Measurements from ENCODE around the gene PDE6G.
A peak's percentile ranks its signal among the peaks of the same experiment; 100 is the strongest.

PDE6G gene

GRCh38 chr17:81644496-81644895 lies 11.8 kb downstream of the PDE6G start:
- 98% methylated on average over 14 of the region's 15 CpGs for WGBS (ENCODE audit: insufficient coverage)
- Histone ChIP-seq H3K27ac (ENCODE audit: insufficient read depth in 1 of 2, low read depth in 1 of 2, low read length in 2 of 2, poor library complexity in 1 of 2, severe bottlenecking in 2 of 2) (no peak overlapping the region), H3K36me3 (ENCODE audit: control insufficient read depth in 4 of 4, insufficient read depth in 4 of 4, low read length in 3 of 4) (peaks cover 0 to 4% (median 0%) of the 10 kb centered on the region in 4 experiments), H3K9me3 (ENCODE audit: control extremely low read depth in 1 of 5, control insufficient read depth in 4 of 5, insufficient read depth in 2 of 5, low read depth in 1 of 5, low read length in 4 of 5) (peaks cover 0 to 13% (median 8%) of the 10 kb centered on the region in 5 experiments), H3K27me3 (replicated peaks in 2 of 5; ENCODE audit: control insufficient read depth in 4 of 5, insufficient read depth in 5 of 5, low read length in 4 of 5) (peaks cover 0 to 28% (median 14%) of the 10 kb centered on the region in 5 experiments), H3K4me3 (ENCODE audit: control insufficient read depth in 1 of 7, extremely low read depth in 1 of 7, insufficient read depth in 4 of 7, low read depth in 2 of 7, low read length in 6 of 7) (no peak overlapping the region), H3K4me1 (ENCODE audit: control extremely low read depth in 1 of 4, control insufficient read depth in 4 of 4, insufficient read depth in 4 of 4, low read length in 3 of 4) (peaks cover 0 to 1% (median 0%) of the 10 kb centered on the region in 4 experiments)
- CTCF ChIA-PET, result no interaction called here
- POLR2A ChIA-PET, result no interaction called here
- no peak for DNase-seq

- Histone ChIP-seq H3K36me3 (ENCODE audit: control insufficient read depth in 4 of 4, insufficient read depth in 4 of 4, low read length in 3 of 4) (no peaks in the 10 kb centered on the region), H3K9me3 (ENCODE audit: control extremely low read depth in 1 of 5, control insufficient read depth in 4 of 5, insufficient read depth in 2 of 5, low read depth in 1 of 5, low read length in 4 of 5) (no peaks in the 10 kb centered on the region), H3K4me3 (ENCODE audit: control insufficient read depth in 1 of 7, extremely low read depth in 1 of 7, insufficient read depth in 4 of 7, low read depth in 2 of 7, low read length in 6 of 7) (no peak overlapping the region), H3K27ac (ENCODE audit: insufficient read depth in 1 of 2, low read depth in 1 of 2, low read length in 2 of 2, poor library complexity in 1 of 2, severe bottlenecking in 2 of 2) (no peak overlapping the region), H3K4me1 (ENCODE audit: control extremely low read depth in 1 of 4, control insufficient read depth in 4 of 4, insufficient read depth in 4 of 4, low read length in 3 of 4) (peaks cover 0 to 5% (median 2%) of the 10 kb centered on the region in 4 experiments), H3K27me3 (replicated peaks in 2 of 5; ENCODE audit: control insufficient read depth in 4 of 5, insufficient read depth in 5 of 5, low read length in 4 of 5) (peaks cover 0 to 4% (median 0%) of the 10 kb centered on the region in 5 experiments)
- 93% methylated on average over 14 of the region's 17 CpGs for WGBS (ENCODE audit: insufficient coverage)
- POLR2A ChIA-PET, result no interaction called here
- CTCF ChIA-PET, result no interaction called here
- no peak for DNase-seq
Measured at GRCh38 chr17:81641825-81642489, 14.4 kb downstream of the PDE6G start.

DNA sequence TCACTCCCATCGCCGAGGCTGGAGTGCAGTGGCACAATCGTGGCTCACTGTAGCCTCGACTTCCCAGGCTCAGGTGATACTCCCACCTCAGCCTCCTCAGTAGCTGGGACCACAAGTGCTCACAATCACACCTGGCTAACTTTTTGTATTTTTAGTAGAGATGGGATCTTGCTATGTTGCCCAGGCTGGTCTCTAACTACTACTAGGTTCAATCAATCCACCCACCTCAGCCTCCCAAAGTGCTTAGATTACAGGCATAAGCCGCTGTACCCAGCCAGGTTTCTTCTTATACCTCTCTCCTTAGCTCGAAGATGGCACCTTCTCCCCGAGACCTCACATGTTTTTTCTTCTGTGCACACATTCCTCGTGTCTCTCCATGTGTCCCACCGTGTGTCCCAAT lies 16.3 kb downstream of the PDE6G start:
- POLR2A ChIA-PET, result interaction anchor here (0.6 kb wide), 1 partner anchor 631 kb away, joined by 4 read pairs; no protein-coding TSS in a partner anchor

GRCh38 chr17:81638683-81639082 lies 17.7 kb downstream of the PDE6G start:
- POLR2A ChIA-PET, result no interaction called here
- Histone ChIP-seq H3K27me3 (replicated peaks in 2 of 5; ENCODE audit: control insufficient read depth in 4 of 5, insufficient read depth in 5 of 5, low read length in 4 of 5) (no peaks in the 10 kb centered on the region), H3K27ac (ENCODE audit: insufficient read depth in 1 of 2, low read depth in 1 of 2, low read length in 2 of 2, poor library complexity in 1 of 2, severe bottlenecking in 2 of 2) (no peak overlapping the region), H3K4me3 (ENCODE audit: control insufficient read depth in 1 of 7, extremely low read depth in 1 of 7, insufficient read depth in 4 of 7, low read depth in 2 of 7, low read length in 6 of 7) (no peak overlapping the region), H3K36me3 (ENCODE audit: control insufficient read depth in 4 of 4, insufficient read depth in 4 of 4, low read length in 3 of 4) (no peaks in the 10 kb centered on the region), H3K9me3 (ENCODE audit: control extremely low read depth in 1 of 5, control insufficient read depth in 4 of 5, insufficient read depth in 2 of 5, low read depth in 1 of 5, low read length in 4 of 5) (no peaks in the 10 kb centered on the region), H3K4me1 (ENCODE audit: control extremely low read depth in 1 of 4, control insufficient read depth in 4 of 4, insufficient read depth in 4 of 4, low read length in 3 of 4) (peaks cover 3 to 17% (median 13%) of the 10 kb centered on the region in 4 experiments)
- CTCF ChIA-PET, result no interaction called here
- 100% methylated on average over 1 of the region's 4 CpGs for WGBS (ENCODE audit: insufficient coverage)
- no peak for DNase-seq

More for the DNA sequence above, 16.3 kb downstream of the PDE6G start:
- H3K4me3 ChIP-seq (ENCODE audit: control insufficient read depth in 1 of 7, extremely low read depth in 1 of 7, insufficient read depth in 4 of 7, low read depth in 2 of 7, low read length in 6 of 7), result no peak overlapping the region
- H3K27ac ChIP-seq (ENCODE audit: insufficient read depth in 1 of 2, low read depth in 1 of 2, low read length in 2 of 2, poor library complexity in 1 of 2, severe bottlenecking in 2 of 2), result no peak overlapping the region
- WGBS (ENCODE audit: insufficient coverage), result 94% methylated on average over 8 of the region's 9 CpGs
- H3K27me3 ChIP-seq (replicated peaks in 2 of 5; ENCODE audit: control insufficient read depth in 4 of 5, insufficient read depth in 5 of 5, low read length in 4 of 5), result no peaks in the 10 kb centered on the region
- CTCF ChIA-PET, result interaction anchor here (0.6 kb wide), 1 partner anchor 46 kb away, joined by 3 read pairs; no protein-coding TSS in a partner anchor
- peaks cover 3 to 17% (median 13%) of the 10 kb centered on the region in 4 experiments for H3K4me1 ChIP-seq (ENCODE audit: control extremely low read depth in 1 of 4, control insufficient read depth in 4 of 4, insufficient read depth in 4 of 4, low read length in 3 of 4)
- DNase-seq, result no peak
- H3K9me3 ChIP-seq (ENCODE audit: control extremely low read depth in 1 of 5, control insufficient read depth in 4 of 5, insufficient read depth in 2 of 5, low read depth in 1 of 5, low read length in 4 of 5), result no peaks in the 10 kb centered on the region
- no peaks in the 10 kb centered on the region for H3K36me3 ChIP-seq (ENCODE audit: control insufficient read depth in 4 of 4, insufficient read depth in 4 of 4, low read length in 3 of 4)

DNA sequence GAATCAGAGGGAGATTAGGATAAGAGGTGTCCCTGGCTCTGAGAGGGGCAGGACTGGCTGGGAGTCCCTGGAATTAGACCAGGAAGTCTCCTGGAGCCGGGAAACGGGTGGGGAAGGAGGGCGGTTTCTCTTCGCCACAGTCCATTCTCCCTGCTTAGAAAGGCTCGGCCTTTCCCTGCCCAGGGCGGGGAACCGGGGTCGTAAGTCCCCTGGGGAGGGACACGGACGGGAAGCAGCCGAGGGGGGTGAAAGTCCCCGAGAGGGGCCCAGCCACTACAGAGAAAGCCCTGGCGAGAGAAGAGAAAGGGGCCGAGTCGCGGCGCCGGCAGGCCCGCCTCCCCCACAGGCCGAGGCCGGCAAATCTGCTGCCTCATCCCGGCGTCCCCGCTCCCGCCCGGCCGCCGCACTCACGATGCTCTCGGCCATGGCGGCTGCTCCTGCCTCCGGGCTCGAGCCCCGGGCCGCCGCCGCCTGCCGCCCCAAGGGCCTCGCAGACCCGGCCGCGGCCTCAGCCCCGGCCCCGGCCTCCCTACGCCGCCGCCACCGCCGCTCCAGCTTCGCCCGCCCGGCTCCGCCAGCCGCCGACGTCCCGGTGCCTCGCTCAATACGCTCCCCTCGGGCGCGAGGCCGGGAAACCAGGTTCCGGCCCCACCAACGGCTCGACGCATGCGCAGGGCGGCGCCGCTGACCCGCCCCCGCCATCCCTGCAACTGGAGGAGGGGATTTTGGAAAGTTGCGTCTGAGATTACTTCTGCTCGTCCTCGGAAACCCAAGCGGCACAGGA lies 19.6 kb downstream of the PDE6G start, which contains the start of the genes NPLOC4 and TSPAN10:
TSS of gene NPLOC4 (minus strand) at position 608 of the 784 bp plus-strand sequence. CDS start at position 426, 182 bp downstream.
TSS of gene TSPAN10 (plus strand) at position 692 of the 784 bp plus-strand sequence. CDS start 5,217 bp downstream, outside the sequence.
- under 1% methylated on average over 59 of the region's 77 CpGs for WGBS (ENCODE audit: insufficient coverage)
- POLR2A ChIA-PET, result interaction anchor here (1.0 to 1.4 kb wide), 3 partner anchors 16 to 47 kb away, joined by 3 to 4 read pairs (median 3); partner anchors contain the start of genes ARL16, HGS and OXLD1

DNA sequence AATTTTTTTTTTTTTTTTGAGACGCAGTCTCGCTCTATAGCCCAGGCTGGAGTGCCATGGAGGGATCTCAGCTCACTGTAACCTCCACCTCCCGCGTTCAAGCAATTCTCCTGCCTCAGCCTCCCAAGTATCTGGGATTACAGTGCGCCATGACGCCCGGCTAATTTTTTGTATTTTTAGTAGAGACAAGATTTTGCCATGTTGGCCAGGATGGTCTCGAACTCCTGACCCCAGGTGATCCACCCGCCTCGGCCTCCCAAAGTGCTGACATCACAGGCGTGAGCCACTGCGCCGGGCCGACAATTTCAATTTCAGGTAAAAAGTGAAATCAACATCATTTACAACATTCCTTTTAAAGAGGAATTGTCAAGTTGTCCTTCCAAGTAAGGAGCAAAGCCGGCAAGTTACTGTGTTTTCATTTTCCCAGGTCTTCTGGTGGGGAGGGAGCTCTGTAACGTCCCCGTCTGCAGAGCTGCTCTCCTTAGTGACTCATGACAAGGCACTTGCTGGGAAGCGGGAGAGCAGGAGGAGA lies 20.3 kb downstream of the PDE6G start:
- Histone ChIP-seq H3K27ac (ENCODE audit: insufficient read depth in 1 of 2, low read depth in 1 of 2, low read length in 2 of 2, poor library complexity in 1 of 2, severe bottlenecking in 2 of 2) (peak overlapping the region; percentile 90 to 96), H3K4me1 (ENCODE audit: control extremely low read depth in 1 of 4, control insufficient read depth in 4 of 4, insufficient read depth in 4 of 4, low read length in 3 of 4) (peaks cover 3 to 17% (median 13%) of the 10 kb centered on the region in 4 experiments), H3K27me3 (replicated peaks in 2 of 5; ENCODE audit: control insufficient read depth in 4 of 5, insufficient read depth in 5 of 5, low read length in 4 of 5) (no peaks in the 10 kb centered on the region), H3K4me3 (ENCODE audit: control insufficient read depth in 1 of 7, extremely low read depth in 1 of 7, insufficient read depth in 4 of 7, low read depth in 2 of 7, low read length in 6 of 7) (peak overlapping the region; percentile 82 to 98 (median 91)), H3K9me3 (ENCODE audit: control extremely low read depth in 1 of 5, control insufficient read depth in 4 of 5, insufficient read depth in 2 of 5, low read depth in 1 of 5, low read length in 4 of 5) (no peaks in the 10 kb centered on the region), H3K36me3 (ENCODE audit: control insufficient read depth in 4 of 4, insufficient read depth in 4 of 4, low read length in 3 of 4) (peaks cover 0 to 6% (median 4%) of the 10 kb centered on the region in 4 experiments)
- POLR2A ChIA-PET, result interaction anchor here (0.6 to 1.4 kb wide), 3 partner anchors 30 to 365 kb away, joined by 3 to 4 read pairs (median 3); partner anchors contain the start of genes ARL16, HGS and OXLD1
- CTCF ChIA-PET, result interaction anchor here (1.3 to 1.5 kb wide), 2 partner anchors 17 to 21 kb away, joined by 3 read pairs; no protein-coding TSS in a partner anchor
- 47% methylated on average over 13 of the region's 18 CpGs for whole genome bisulfite sequencing (ENCODE audit: insufficient coverage)
- no peak for DNase-seq

More for the DNA sequence above, 19.6 kb downstream of the PDE6G start, which contains the start of the genes NPLOC4 and TSPAN10:
- no peaks in the 10 kb centered on the region for H3K27me3 ChIP-seq (replicated peaks in 2 of 5; ENCODE audit: control insufficient read depth in 4 of 5, insufficient read depth in 5 of 5, low read length in 4 of 5)
- DNase-seq, result peak; percentile 77 to 83 (median 82)
- H3K27ac ChIP-seq (ENCODE audit: insufficient read depth in 1 of 2, low read depth in 1 of 2, low read length in 2 of 2, poor library complexity in 1 of 2, severe bottlenecking in 2 of 2), result peak within 1 kb of the TSS; percentile 90 to 96
- H3K4me1 ChIP-seq (ENCODE audit: control extremely low read depth in 1 of 4, control insufficient read depth in 4 of 4, insufficient read depth in 4 of 4, low read length in 3 of 4), result peaks cover 3 to 17% (median 13%) of the 10 kb centered on the region in 4 experiments
- CTCF ChIA-PET, result interaction anchor here (1.3 to 1.5 kb wide), 2 partner anchors 17 to 22 kb away, joined by 3 read pairs; no protein-coding TSS in a partner anchor
- peak within 1 kb of the TSS; percentile 82 to 98 (median 91) for H3K4me3 ChIP-seq (ENCODE audit: control insufficient read depth in 1 of 7, extremely low read depth in 1 of 7, insufficient read depth in 4 of 7, low read depth in 2 of 7, low read length in 6 of 7)
- no peaks in the 10 kb centered on the region for H3K9me3 ChIP-seq (ENCODE audit: control extremely low read depth in 1 of 5, control insufficient read depth in 4 of 5, insufficient read depth in 2 of 5, low read depth in 1 of 5, low read length in 4 of 5)
- H3K36me3 ChIP-seq (ENCODE audit: control insufficient read depth in 4 of 4, insufficient read depth in 4 of 4, low read length in 3 of 4), result peaks cover 0 to 4% (median under 1%) of the 10 kb centered on the region in 4 experiments
